HG03457 (cell line): ENCODE data around the gene C20orf204.

ENCODE experiments used
- ATAC-seq: cut with Tn5 transposase; IDR thresholded peaks from one replicate; pipeline ENCODE4 v1.9.1; 2021; ENCODE audit warnings: moderate number of reproducible peaks; ENCODE audit not compliant: unreplicated experiment

The C20orf204 gene

DNA sequence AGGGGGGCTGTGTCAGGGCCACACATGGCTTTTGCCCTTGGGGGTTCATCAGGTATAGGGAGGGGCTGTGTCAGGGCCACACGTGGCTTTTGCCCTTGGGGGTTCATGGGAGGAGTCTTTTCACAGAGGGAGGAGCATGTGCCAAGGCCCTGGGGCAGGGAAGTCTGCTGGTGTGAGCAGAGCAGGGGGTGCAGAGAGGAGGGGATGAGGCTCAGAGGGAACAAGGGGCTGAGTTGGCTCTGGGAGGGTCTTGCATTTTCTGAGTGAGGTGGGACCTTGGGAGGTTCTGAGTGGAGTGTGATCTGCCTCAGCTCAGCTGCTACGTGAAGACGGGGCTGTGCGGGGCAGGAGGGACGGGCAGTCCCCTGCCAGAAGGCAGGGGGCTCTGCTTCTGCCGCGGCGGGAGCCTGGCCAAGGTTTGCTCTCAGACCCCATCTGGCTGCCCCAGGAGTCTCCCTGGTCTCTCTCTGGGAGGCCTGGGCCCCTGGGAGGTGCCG is 19.5 kb downstream of the C20orf204 start:
- no peak for ATAC-seq

DNA sequence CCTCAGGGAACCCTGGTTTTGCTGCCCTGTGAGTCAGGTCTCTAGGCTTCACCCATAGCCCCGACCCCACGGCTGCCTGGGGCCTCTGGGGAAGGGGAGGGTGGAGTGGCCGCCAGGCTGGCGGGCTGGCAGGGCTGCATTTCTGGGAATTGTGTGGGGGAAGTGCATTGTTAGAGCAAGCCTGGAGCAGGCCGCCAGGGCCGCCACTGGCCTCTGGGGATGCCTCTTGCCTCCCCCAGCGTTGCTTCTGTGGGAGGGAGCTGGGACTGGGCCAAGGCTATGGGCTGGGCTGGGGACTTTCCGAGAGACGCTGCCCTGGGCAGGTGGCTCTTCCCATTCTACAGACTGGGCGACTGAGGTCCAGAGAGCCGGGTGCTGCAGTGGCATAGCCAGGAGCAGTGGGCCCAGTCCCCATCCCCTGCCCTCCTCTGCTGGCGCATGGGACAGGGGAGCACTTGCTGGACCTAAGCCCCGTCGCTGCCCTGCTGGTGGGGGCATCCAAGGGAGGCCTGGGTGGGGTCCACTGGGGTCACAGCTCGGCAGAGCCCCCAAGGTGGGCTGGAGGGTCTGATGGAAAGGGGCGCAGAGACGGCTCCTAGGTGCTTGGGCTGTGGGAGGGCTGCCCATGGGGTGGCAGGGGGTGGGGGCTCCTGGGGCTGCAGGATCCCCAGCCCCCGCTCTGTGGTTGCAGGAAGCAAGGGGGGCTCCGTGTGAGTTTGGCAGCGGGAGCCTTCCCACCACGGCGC is 20.1 kb downstream of the C20orf204 start:
- ATAC-seq, result no peak

DNA sequence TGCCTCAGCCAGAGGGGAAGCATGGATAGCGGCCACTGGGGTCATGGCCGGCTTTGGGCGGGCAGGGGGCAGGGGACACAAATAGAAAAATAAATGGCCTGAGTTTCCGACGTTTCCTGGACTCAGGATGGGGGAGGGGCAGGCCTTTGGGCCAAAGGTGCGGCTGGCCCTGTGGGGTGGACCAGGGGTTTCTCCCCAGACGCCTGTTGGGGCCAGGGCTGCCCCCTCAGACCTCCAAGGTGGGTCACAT is 20.6 kb downstream of the C20orf204 start:
- no peak for ATAC-seq

GRCh38 chr20:64056889-64057627 is 21.1 kb downstream of the C20orf204 start:
- no peak for ATAC-seq

GRCh38 chr20:64057628-64058498 is 21.9 kb downstream of the C20orf204 start:
- ATAC-seq, result no peak

GRCh38 chr20:64058536-64058935 is 22.6 kb downstream of the C20orf204 start:
- ATAC-seq, result no peak

- ATAC-seq, result no peak
Measured at GRCh38 chr20:64062276-64062595, 26.3 kb downstream of the C20orf204 start.

GRCh38 chr20:64062596-64063388 is 26.8 kb downstream of the C20orf204 start, which contains the start of gene TCEA2:
TCEA2 (plus strand) TSS chr20:64063198; CDS start chr20:64063313, 115 bp downstream.
- peak; percentile 51 for ATAC-seq

- no peak for ATAC-seq
Measured at GRCh38 chr20:64063389-64064144, 27.6 kb downstream of the C20orf204 start.

GRCh38 chr20:64064145-64064698 is 28.2 kb downstream of the C20orf204 start:
- ATAC-seq, result no peak

- no peak for ATAC-seq
Measured at GRCh38 chr20:64065062-64065973, 29.3 kb downstream of the C20orf204 start.

DNA sequence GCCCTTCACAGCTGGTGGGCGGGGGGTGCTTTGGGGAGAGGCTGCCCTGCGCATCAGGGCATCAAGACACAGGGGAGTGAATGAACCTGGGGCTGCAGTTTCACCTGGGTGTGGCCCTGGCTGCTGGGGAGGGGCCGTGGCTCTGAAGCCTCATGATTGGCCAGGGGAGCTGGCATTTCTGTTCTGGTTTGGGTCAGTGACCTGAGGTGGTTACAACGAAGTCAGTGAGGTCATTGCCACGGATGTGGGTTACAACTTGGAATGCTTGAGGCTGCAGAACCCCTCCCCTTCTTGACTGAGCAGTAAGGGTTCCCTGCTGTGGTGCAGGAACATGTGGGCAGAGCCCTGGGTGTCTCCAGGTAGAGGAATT is 30.0 kb downstream of the C20orf204 start:
- ATAC-seq, result peak; percentile 50

- ATAC-seq, result no peak
Measured at GRCh38 chr20:64067005-64067632, 31.1 kb downstream of the C20orf204 start.

- ATAC-seq, result no peak
Measured at GRCh38 chr20:64067733-64068307, 31.8 kb downstream of the C20orf204 start.

DNA sequence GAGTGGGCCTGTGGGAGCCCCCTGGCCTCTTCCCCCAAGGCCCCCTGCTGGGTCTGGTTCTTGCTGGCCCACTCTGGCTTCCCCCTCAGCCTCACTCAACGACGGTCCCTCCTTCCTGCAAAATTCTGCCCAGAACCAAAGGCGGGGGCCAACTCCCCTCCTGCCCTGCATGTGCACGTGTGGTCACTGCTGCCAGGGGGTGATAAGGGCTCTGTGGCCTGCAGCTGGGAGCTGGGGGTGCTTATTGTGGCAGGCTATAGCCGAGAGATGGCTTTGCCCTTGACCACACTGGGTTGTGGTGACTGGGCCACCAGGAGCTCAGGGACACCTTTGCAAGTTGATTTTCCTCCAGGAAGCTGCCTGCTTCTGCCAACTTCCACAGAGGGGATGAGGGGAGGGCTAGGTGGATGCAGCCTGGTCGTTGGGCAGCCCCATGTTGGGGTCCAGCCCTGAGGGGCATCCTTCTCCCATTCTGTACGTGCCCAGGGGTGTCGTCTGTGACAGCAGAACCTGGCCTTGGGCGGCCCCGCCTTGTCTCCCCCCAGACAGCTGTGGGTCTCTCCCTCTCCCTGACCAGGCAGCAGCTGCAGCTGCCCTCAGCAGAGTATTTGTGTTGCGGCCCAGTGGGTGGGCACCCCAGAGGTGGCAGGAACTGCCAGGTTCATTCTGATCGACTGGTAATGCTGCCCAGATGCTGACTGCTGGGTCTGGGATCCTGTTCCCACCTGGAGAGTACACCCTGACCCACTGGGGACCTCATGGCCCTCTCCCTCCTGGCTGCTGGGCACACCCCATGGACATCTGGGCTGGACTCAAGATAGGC is 32.6 kb downstream of the C20orf204 start:
- no peak for ATAC-seq

GRCh38 chr20:64069209-64069613 is 33.2 kb downstream of the C20orf204 start:
- ATAC-seq, result no peak

DNA sequence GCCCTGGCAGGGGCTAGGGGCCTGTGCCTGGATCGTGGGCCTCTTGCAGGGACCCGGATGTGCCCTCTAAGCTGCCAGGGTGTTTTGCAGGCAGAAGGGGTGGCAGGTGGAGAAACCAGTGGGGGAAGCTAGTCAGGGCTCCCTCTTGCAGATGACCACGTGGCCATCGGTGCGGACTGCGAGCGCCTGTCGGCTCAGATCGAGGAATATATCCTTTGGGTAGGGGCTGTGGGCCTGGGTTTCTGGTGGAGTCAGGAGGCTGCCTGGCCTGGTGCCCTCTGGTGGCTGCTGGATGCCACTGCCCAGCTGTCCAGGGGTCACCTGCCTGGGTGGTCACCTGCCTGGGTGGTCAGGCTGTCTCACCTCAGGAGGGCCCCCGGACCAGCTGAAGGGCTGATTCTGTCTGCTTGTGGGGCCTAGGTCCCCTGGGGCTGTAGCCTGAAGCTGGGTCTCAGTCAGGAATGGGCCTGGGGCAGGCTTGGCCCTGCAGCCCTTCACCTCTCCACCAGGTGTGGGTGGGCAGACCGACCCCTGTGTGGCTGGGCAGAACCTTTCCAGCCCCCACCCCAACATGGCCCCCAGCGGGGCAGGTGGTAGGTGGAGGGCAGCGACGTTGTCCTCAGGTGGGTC is 33.7 kb downstream of the C20orf204 start:
- ATAC-seq, result no peak
